ENCODE measurements around the gene CAMKMT. TPM values are rescaled to one million over a fixed set of nuclear protein-coding genes. Genes with fewer than 3 reads are reported as not detected.

CAMKMT gene
- total RNA-seq, 4 donors from 2014 or later = 4.5 to 57.9 (median 15.4) TPM

- Histone ChIP-seq H3K9me3 (no peaks in the 10 kb centered on the region), H3K4me3 (no peak overlapping the region), H3K36me3 (no peaks in the 10 kb centered on the region), H3K27ac (no peak overlapping the region), H3K27me3 (peaks cover 4% of the 10 kb centered on the region), H3K4me1 (peaks cover 0 to 4% (median under 1%) of the 10 kb centered on the region in 4 donors)
- no peak for DNase-seq
- intact Hi-C loops (cut with DNase I; ENCODE audit: low total_unique reads) = no loop called here
- in situ Hi-C loops (cut with MboI; ENCODE audit: low pct_ligation_motif_present in 1 of 4, low pct_unique_long_range_greater_than_20kb in 1 of 4, low sequenced_read_pairs in 3 of 4) = no loop called here
- WGBS, 2 donors (ENCODE audit: low coverage in 1 of 2) = 72 to 81% methylated on average over 9 of the region's 9 CpGs
- no peak for TF ChIP-seq POLR2A (IDR thresholded peaks at IDR 0.05)
- no peak for TF ChIP-seq EP300 (IDR thresholded peaks at IDR 0.05; ENCODE audit: low read depth)
- TF ChIP-seq POLR2AphosphoS5 (IDR thresholded peaks at IDR 0.05) = no peak
- TF ChIP-seq CTCF (IDR thresholded peaks at IDR 0.05) = no peak
These were observed 410.4 kb downstream of the CAMKMT start for GRCh38 chr2:44772131-44772530.

GRCh38 chr2:44772669-44773378, 411.1 kb downstream of the CAMKMT start:
- 82 to 83% methylated on average over 2 of the region's 2 CpGs for WGBS, 2 donors (ENCODE audit: low coverage in 1 of 2)

DNA sequence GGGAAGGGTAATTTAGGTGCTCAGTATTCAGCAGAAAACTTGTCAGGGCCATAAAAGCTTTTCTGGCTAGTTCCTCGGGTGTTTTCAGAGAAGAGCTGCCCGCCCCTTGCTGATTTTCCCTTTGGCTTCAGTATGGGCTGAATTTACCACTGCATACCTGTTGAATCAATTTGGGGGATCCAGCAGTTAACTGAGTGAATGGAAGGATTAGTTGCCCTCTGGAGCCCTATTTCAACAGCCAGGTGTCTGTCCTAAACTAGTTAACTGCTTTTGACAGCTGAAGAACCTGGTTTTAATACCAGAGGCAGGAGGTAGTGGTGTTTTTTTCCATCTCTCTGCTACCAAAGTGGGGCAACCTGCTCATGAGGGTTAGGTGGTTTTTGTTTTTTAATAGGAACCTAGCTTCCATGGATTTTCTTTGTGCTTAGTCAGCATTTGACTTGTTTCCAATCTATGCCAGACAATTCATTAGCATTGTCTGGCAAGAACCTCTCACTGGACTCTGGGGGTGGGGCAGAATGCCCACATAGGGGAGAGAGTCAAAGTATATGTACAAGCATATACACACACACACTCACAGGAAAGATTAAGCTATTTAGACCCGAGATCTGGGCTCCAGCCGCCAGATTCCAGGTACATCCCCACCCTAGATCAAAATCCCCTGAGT, 413.2 kb downstream of the CAMKMT start:
- peaks cover 0 to 6% (median 3%) of the 10 kb centered on the region in 4 donors for H3K4me1 ChIP-seq
- H3K36me3 ChIP-seq = no peaks in the 10 kb centered on the region
- no peak overlapping the region for H3K4me3 ChIP-seq
- in situ Hi-C loops (cut with MboI; ENCODE audit: low pct_ligation_motif_present in 1 of 4, low pct_unique_long_range_greater_than_20kb in 1 of 4, low sequenced_read_pairs in 3 of 4) (no loop called here), intact Hi-C loops (cut with DNase I; ENCODE audit: low total_unique reads) (no loop called here)
- no peak for TF ChIP-seq EP300 (IDR thresholded peaks at IDR 0.05; ENCODE audit: low read depth)
- TF ChIP-seq POLR2AphosphoS5 (IDR thresholded peaks at IDR 0.05) = no peak
- no peak for TF ChIP-seq POLR2A (IDR thresholded peaks at IDR 0.05)
- TF ChIP-seq CTCF (IDR thresholded peaks at IDR 0.05) = no peak
- no peak overlapping the region for H3K27ac ChIP-seq
- no peak for DNase-seq
- H3K27me3 ChIP-seq = no peaks in the 10 kb centered on the region
- 80 to 90% methylated on average over 2 to 4 of the region's 4 CpGs for WGBS, 2 donors (ENCODE audit: low coverage in 1 of 2)
- no peaks in the 10 kb centered on the region for H3K9me3 ChIP-seq

More at GRCh38 chr2:44772669-44773378, 411.1 kb downstream of the CAMKMT start:
- TF ChIP-seq POLR2AphosphoS5 (IDR thresholded peaks at IDR 0.05) (no peak), POLR2A (IDR thresholded peaks at IDR 0.05) (no peak), EP300 (IDR thresholded peaks at IDR 0.05; ENCODE audit: low read depth) (no peak)
- intact Hi-C loops (cut with DNase I; ENCODE audit: low total_unique reads) = no loop called here
- no peak for DNase-seq
- H3K9me3 ChIP-seq = no peaks in the 10 kb centered on the region
- no peaks in the 10 kb centered on the region for H3K36me3 ChIP-seq
- no peak overlapping the region for H3K27ac ChIP-seq
- H3K4me1 ChIP-seq = peaks cover 0 to 6% (median 3%) of the 10 kb centered on the region in 4 donors
- no peak overlapping the region for H3K4me3 ChIP-seq
- in situ Hi-C loops (cut with MboI; ENCODE audit: low pct_ligation_motif_present in 1 of 4, low pct_unique_long_range_greater_than_20kb in 1 of 4, low sequenced_read_pairs in 3 of 4) = no loop called here
- peaks cover 3% of the 10 kb centered on the region for H3K27me3 ChIP-seq

DNA sequence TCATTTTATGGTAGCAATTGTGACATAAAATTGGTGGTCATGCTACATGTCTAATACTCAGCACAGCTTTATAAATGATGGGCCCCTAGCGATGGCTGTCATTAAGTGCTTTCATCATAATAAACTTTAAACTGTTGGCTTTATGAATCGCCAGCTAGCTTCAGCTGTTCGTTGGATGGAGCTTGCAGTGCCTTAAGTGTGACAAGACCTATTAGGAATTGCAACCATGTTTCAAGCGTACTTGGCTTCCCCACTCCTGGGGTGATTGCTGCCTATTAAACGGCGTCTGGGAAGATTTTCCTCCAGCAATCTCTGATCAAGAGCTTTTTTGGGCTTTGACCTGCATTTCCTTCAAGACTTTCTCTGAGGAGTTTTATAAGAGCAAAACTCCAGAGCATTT, 415.3 kb downstream of the CAMKMT start:
- no peak overlapping the region for H3K4me3 ChIP-seq
- no peaks in the 10 kb centered on the region for H3K9me3 ChIP-seq
- H3K27ac ChIP-seq = no peak overlapping the region
- intact Hi-C loops (cut with DNase I; ENCODE audit: low total_unique reads) = no loop called here
- no peak for TF ChIP-seq EP300 (IDR thresholded peaks at IDR 0.05; ENCODE audit: low read depth)
- TF ChIP-seq POLR2AphosphoS5 (IDR thresholded peaks at IDR 0.05) = no peak
- no peak for TF ChIP-seq CTCF (IDR thresholded peaks at IDR 0.05)
- TF ChIP-seq POLR2A (IDR thresholded peaks at IDR 0.05) = no peak
- H3K4me1 ChIP-seq = peaks cover 0 to 6% (median 3%) of the 10 kb centered on the region in 4 donors
- H3K27me3 ChIP-seq = no peaks in the 10 kb centered on the region
- in situ Hi-C loops (cut with MboI; ENCODE audit: low pct_ligation_motif_present in 1 of 4, low pct_unique_long_range_greater_than_20kb in 1 of 4, low sequenced_read_pairs in 3 of 4) = no loop called here
- H3K36me3 ChIP-seq = no peaks in the 10 kb centered on the region
- DNase-seq = no peak
- 33 to 81% methylated on average over 3 to 6 of the region's 6 CpGs for WGBS, 2 donors (ENCODE audit: low coverage in 1 of 2)

Data from transverse colon (tissue), 4 donors.